Neural crest cell (in vitro differentiated cells): ENCODE measurements around the gene LBR. TPM values are rescaled to one million over a fixed set of nuclear protein-coding genes. Genes with fewer than 3 reads are reported as not detected.

Experiments used
- DNase-seq: peaks from one replicate; pipeline ENCODE4 v3.0.0; 2021; ENCODE audit warnings: low read depth, mixed read lengths, low spot score
- H3K27ac Mint-ChIP-seq: one replicate; pipeline ENCODE4 v1.8.0; 2021; ENCODE audit warnings: mild to moderate bottlenecking, mixed read lengths; ENCODE audit not compliant: unreplicated experiment
- H3K27me3 Mint-ChIP-seq: 2 replicates; pipeline ENCODE4 v1.8.0; 2021; ENCODE audit warnings: low read depth, mild to moderate bottlenecking, mixed read lengths
- H3K36me3 Mint-ChIP-seq: 2 replicates; pipeline ENCODE4 v1.8.0; 2021; ENCODE audit warnings: low read depth, mild to moderate bottlenecking, mixed read lengths
- H3K4me1 Mint-ChIP-seq: 2 replicates; pipeline ENCODE4 v1.8.0; 2021; ENCODE audit warnings: mixed read lengths
- H3K4me3 Mint-ChIP-seq: one replicate; pipeline ENCODE4 v1.8.0; 2021; ENCODE audit warnings: mild to moderate bottlenecking, mixed read lengths
- H3K9me3 Mint-ChIP-seq: 2 replicates; pipeline ENCODE4 v1.8.0; 2021; ENCODE audit warnings: mixed read lengths
- total RNA-seq: library from RNA; stranded (reverse); gene quantifications from 2 replicates; pipeline ENCODE4 v1.2.1, GENCODE V29; 2021
- TF ChIP-seq, protein P1 (sequence below): fragments of 200-600 bp; sonication (generic); conservative IDR thresholded peaks from 2 replicates; pipeline ENCODE4 v1.5.0; 2021; ENCODE audit warnings: antibody characterized with exemption, mild to moderate bottlenecking

Gene LBR
- total RNA-seq, 1 donor from 2014 or later = 181 TPM

DNA sequence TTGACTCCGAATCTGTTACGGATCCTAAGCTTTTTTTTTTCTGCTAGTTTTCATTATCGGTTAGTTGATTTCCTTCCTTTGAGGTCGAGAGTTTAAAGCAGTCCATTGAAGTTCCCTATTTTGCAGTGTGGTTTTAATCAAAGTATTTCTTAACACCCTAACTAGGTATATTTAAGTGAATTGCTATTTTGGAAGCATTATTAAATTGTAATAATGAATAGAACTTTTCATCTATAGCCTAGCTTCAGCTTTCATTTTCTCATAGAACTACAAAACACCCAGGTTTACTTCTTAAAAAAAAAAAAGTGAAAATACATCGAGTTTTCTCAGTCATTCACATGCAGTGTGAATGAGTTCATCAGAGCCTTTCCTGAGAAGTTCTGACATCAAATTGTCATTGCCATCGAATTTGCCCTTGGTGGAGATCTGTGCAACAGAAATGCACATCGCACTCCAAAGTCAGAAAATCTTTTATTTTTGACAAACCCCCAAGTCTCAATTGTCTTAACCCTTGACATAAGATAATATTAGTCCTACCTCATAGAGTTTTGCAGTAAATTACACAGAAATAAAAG is 1.1 kb upstream of the LBR start:
- Mint-ChIP-seq H3K4me3 (peak overlapping the region; percentile 95), H3K9me3 (peaks cover 3% of the 10 kb centered on the region), H3K36me3 (no peaks in the 10 kb centered on the region), H3K27me3 (no peaks in the 10 kb centered on the region), H3K4me1 (peaks cover 42% of the 10 kb centered on the region), H3K27ac (peak overlapping the region; percentile 97)
- no peak for DNase-seq
- TF ChIP-seq, protein P1, sequence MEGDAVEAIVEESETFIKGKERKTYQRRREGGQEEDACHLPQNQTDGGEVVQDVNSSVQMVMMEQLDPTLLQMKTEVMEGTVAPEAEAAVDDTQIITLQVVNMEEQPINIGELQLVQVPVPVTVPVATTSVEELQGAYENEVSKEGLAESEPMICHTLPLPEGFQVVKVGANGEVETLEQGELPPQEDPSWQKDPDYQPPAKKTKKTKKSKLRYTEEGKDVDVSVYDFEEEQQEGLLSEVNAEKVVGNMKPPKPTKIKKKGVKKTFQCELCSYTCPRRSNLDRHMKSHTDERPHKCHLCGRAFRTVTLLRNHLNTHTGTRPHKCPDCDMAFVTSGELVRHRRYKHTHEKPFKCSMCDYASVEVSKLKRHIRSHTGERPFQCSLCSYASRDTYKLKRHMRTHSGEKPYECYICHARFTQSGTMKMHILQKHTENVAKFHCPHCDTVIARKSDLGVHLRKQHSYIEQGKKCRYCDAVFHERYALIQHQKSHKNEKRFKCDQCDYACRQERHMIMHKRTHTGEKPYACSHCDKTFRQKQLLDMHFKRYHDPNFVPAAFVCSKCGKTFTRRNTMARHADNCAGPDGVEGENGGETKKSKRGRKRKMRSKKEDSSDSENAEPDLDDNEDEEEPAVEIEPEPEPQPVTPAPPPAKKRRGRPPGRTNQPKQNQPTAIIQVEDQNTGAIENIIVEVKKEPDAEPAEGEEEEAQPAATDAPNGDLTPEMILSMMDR = no peak

DNA sequence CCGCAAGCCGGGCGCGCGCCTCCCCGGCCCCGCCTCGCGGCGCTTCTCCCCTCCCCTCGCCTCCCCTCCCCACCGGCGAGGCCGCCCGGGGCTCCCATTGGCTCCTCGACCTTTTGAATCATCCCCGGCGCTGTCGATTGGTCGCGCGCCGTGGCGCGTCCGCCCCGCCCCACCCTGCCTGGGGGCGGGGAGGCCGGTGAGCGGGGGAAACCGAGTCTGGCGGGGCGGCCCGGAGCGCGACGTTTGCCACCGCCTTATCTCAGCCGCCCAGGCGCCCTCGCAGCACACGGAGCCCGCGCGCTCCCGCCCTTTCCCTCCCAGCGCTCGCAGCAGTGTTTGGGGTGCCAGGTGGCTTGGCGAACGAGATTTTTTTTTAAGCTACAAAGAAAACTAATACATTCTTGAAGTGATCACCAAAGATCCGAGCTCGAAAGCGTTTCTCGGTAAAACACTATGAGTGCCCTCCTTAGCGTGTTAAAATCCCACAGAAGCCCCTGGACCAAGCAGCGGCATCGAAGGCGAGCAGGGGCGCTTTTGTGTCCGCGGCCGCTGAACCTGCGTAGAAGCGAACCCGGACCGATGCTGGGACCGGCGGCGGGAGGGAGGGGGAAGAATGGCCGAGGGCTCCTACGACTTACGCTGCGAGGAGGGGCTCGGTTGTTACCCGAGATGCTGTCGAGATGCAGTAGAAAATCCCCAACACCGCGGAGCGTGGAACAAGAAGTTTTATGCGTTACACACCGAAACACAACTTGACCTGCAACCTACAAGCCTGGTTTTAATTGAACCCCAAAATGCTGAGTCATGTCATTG is 436 bp upstream of the LBR start:
- H3K4me1 Mint-ChIP-seq = peaks cover 49% of the 10 kb centered on the region
- TF ChIP-seq, protein P1 = no peak
- peak; percentile 85 for DNase-seq
- peaks cover 3% of the 10 kb centered on the region for H3K9me3 Mint-ChIP-seq
- H3K36me3 Mint-ChIP-seq = no peaks in the 10 kb centered on the region
- peak overlapping the region; percentile 95 for H3K4me3 Mint-ChIP-seq
- H3K27me3 Mint-ChIP-seq = no peaks in the 10 kb centered on the region
- peak overlapping the region; percentile 97 for H3K27ac Mint-ChIP-seq

DNA sequence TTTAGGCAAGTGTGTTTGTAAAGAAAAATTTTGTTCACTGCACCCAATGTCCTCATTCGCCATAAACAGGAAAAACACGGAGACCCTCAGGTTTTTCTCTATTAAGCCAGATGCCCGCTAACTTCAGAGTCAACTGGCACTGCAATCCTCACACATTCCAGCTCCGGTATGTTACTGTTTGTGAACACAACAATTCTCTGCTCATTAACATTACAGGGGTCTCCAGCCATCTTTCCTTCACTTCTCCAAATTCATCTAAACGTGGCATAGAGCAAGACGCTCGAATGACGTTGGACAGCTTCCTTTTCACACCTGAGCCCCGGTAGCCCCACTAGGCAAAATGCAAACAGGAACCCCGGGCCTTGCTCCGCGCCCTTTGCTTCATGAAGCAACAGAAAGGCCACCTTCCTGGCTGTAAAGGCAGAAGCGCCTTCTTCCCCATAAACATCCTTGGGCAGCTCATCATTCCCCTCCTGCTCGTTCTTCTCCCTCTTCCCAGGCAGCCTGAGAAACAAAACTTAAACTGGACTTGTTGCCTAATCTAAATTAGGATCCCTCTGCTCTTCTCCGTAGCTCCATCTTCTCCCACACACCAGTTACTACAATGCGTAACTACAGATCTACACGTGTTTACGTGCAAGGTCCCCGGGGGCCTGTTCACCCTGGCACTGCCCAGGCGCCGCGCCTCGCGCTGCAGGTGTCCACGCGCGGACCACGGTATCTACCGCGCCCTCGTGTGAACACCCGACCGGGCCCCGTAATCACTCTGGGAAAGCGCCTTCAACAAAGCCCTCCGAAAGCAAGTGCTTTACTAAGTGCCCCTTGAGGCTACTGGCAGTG is 1.2 kb downstream of the LBR start:
- H3K27me3 Mint-ChIP-seq = no peaks in the 10 kb centered on the region
- H3K36me3 Mint-ChIP-seq = no peaks in the 10 kb centered on the region
- H3K4me1 Mint-ChIP-seq = peaks cover 64% of the 10 kb centered on the region
- H3K27ac Mint-ChIP-seq = peak overlapping the region; percentile 82
- H3K9me3 Mint-ChIP-seq = peaks cover 3% of the 10 kb centered on the region
- TF ChIP-seq, protein P1 = no peak
- peak overlapping the region; percentile 94 for H3K4me3 Mint-ChIP-seq
- no peak for DNase-seq

DNA sequence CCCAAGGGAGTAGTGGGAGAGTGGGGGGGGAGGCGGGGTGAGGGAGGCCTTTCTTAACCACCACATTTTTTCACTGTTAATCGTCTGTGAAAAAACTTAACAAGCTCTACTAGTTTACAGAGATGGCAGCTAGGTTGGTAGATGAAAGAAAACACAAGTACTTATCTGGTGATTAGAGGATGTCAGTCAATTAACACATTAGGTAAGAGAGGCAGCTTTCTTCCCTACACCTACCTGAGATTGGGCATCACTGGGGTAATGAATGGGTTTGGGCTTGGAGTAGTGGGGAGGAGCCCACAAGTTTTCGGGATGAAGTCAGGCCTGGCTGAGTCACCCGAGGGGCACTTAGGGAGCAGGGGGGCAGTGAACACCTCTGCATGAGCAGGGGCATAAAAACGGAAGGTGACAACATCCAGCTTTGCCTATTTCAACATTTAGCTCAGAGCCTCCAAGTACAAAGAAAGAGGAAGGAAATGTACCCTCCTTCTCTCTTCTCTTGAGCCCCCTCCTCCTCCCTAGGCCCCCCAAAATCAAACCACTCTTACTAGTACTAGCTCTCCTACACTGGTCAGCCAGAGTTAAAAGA is 2.5 kb downstream of the LBR start:
- DNase-seq = no peak
- peaks cover 2% of the 10 kb centered on the region for H3K9me3 Mint-ChIP-seq
- no peak overlapping the region for H3K27ac Mint-ChIP-seq
- H3K4me3 Mint-ChIP-seq = peak overlapping the region; percentile 94
- H3K27me3 Mint-ChIP-seq = no peaks in the 10 kb centered on the region
- H3K4me1 Mint-ChIP-seq = peaks cover 64% of the 10 kb centered on the region
- H3K36me3 Mint-ChIP-seq = peaks cover under 1% of the 10 kb centered on the region
- TF ChIP-seq, protein P1 = no peak

DNA sequence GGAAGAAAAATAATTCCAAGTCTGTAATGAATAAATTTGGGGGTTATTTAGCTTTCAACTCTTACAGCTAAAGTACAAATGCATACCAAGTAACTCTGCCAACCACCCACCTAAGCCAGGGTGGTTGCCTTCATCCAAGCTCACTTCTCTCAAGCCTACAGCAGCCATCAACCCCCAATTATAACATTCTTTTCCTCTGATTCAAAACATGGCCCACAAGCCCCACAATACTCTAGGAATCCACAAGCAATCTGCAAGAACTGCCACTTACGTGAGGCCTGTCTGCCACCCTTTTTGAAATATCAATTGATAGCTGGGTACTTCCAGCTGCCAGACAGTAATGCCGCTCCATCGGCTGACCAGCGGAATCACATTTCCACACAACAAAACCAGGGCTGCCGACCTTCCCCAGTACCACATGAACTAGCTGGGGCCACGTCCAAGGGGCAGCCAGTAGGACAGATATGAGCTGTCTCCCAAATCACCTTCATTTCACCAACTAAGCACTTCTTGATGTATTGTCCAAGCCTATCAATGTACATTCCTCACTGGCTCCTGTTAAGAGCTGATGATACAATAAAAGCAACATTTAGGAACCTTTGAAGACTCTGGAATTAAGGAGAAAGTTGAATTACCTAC is 3.2 kb downstream of the LBR start:
- TF ChIP-seq, protein P1 = no peak
- H3K4me3 Mint-ChIP-seq = peak overlapping the region; percentile 94
- H3K9me3 Mint-ChIP-seq = no peaks in the 10 kb centered on the region
- H3K27ac Mint-ChIP-seq = no peak overlapping the region
- peaks cover 3% of the 10 kb centered on the region for H3K36me3 Mint-ChIP-seq
- H3K27me3 Mint-ChIP-seq = no peaks in the 10 kb centered on the region
- H3K4me1 Mint-ChIP-seq = peaks cover 64% of the 10 kb centered on the region
- DNase-seq = no peak
